ENCODE results near the gene RDX.

GRCh38 chr11:110172468-110173065 lies 123.8 kb downstream of the RDX start:
- TF ChIP-seq CTCF (IDR thresholded peaks at IDR 0.05) (no peak), POLR2A (IDR thresholded peaks at IDR 0.05) (no peak), POLR2AphosphoS5 (IDR thresholded peaks at IDR 0.05) (no peak), EP300 (IDR thresholded peaks at IDR 0.05) (no peak)
